Peyer's patch (tissue), 4 donors: ENCODE data around the gene CLHC1.
"Not testable (repeated sequence)": the region's sequence is repeated elsewhere in the genome, so short reads cannot be mapped to it uniquely, and the experiment has no call there.

Experiments
- POLR2A ChIP-seq, 2 donors: fragments of 450-650 bp; IDR thresholded peaks; one replicate each; pipeline ENCODE4 v1.5.1; 2017; ENCODE audit warnings: antibody characterized with exemption in 2 of 2, mild to moderate bottlenecking in 2 of 2, moderate library complexity in 2 of 2
- TF ChIP-seq, protein P1 (sequence below), 6 experiments: fragments of 450-650 bp in 4 of 6; fragments of 200-600 bp in 2 of 6; sonication (generic) in 1 of 6; IDR thresholded peaks; one replicate each; pipeline ENCODE4 v1.5.1; 2017 to 2019; ENCODE audit warnings: antibody characterized with exemption in 6 of 6, mild to moderate bottlenecking in 3 of 6, moderate library complexity in 1 of 6

DNA sequence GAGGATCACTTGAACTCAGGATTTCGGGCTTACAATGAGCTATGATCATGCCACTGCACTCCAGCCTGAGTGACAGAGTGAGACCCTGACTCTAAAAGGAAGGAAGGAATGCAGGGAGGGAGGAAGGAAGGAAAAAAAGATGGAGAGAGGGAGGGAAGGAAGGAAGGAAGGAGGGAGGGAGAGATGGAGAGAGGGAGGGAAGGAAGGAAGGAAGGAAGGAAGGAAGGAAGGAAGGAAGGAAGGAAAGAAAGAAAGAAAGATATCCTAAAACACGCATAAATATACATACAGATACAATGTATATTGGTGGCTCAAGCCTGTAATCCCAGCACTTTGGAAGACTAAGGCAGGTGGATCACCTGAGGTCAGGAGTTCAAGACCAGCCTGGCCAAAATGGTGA, 42.3 kb upstream of the CLHC1 start:
- TF ChIP-seq, protein P1, sequence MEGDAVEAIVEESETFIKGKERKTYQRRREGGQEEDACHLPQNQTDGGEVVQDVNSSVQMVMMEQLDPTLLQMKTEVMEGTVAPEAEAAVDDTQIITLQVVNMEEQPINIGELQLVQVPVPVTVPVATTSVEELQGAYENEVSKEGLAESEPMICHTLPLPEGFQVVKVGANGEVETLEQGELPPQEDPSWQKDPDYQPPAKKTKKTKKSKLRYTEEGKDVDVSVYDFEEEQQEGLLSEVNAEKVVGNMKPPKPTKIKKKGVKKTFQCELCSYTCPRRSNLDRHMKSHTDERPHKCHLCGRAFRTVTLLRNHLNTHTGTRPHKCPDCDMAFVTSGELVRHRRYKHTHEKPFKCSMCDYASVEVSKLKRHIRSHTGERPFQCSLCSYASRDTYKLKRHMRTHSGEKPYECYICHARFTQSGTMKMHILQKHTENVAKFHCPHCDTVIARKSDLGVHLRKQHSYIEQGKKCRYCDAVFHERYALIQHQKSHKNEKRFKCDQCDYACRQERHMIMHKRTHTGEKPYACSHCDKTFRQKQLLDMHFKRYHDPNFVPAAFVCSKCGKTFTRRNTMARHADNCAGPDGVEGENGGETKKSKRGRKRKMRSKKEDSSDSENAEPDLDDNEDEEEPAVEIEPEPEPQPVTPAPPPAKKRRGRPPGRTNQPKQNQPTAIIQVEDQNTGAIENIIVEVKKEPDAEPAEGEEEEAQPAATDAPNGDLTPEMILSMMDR (IDR thresholded peaks at IDR 0.05), result not testable (repeated sequence)
- not testable (repeated sequence) for TF ChIP-seq POLR2A (IDR thresholded peaks at IDR 0.05)
